Upper lobe of right lung (tissue), 1 donor: ENCODE data around the gene CFAP210. TPM values are rescaled to one million over a fixed set of nuclear protein-coding genes. Genes with fewer than 3 reads are reported as not detected.
"Not testable (repeated sequence)": the region's sequence is repeated elsewhere in the genome, so short reads cannot be mapped to it uniquely, and the experiment has no call there.

Experiments used
- ATAC-seq: fragments of 200-7000 bp; cut with Tn5 transposase; one replicate; pipeline ENCODE4 v1.9.1; 2020; ENCODE audit warnings: mild to moderate bottlenecking, moderate library complexity
- DNase-seq: peaks from one replicate; pipeline ENCODE4 v3.0.0-alpha.2; 2020
- H3K27ac ChIP-seq: fragments of 200-600 bp; one replicate; pipeline ENCODE4 v1.8.0; 2022
- H3K27me3 ChIP-seq: fragments of 200-600 bp; one replicate; pipeline ENCODE4 v1.8.0; 2022; ENCODE audit warnings: mild to moderate bottlenecking
- H3K36me3 ChIP-seq: fragments of 200-600 bp; one replicate; pipeline ENCODE4 v1.8.0; 2022
- H3K4me1 ChIP-seq: fragments of 200-600 bp; one replicate; pipeline ENCODE4 v1.8.0; 2022
- H3K4me3 ChIP-seq: fragments of 200-600 bp; one replicate; pipeline ENCODE4 v1.8.0; 2022; ENCODE audit warnings: mild to moderate bottlenecking
- H3K9me3 ChIP-seq: fragments of 200-600 bp; one replicate; pipeline ENCODE4 v1.8.0; 2022
- CTCF ChIP-seq: fragments of 200-600 bp; IDR thresholded peaks from one replicate; pipeline ENCODE4 v1.8.0; 2022; ENCODE audit warnings: antibody characterized with exemption
- intact Hi-C: fragments of 100-400 bp; cut with DNase I; formaldehyde crosslinking; loops from one replicate; pipeline ENCODE4 v1.11.0; 2022
- total RNA-seq: library from RNA; stranded (reverse); fragmentation: NEBNext Ultra II Directional; extraction: Animal tissue kit (Norgen Biotek cat#: 25700); gene quantifications from one replicate; pipeline ENCODE4 v1.2.1, GENCODE V29; 2021
- donor health status: DM: no; HTN: yes; CAD: no; lungs with severe emphysema.

CFAP210 gene
- total RNA-seq, 1 donor from 2014 or later, result not detected

- Histone ChIP-seq H3K36me3 (peaks cover 67% of the 10 kb centered on the region), H3K27me3 (no peaks in the 10 kb centered on the region), H3K4me3 (no peak overlapping the region), H3K4me1 (no peaks in the 10 kb centered on the region), H3K9me3 (no peaks in the 10 kb centered on the region), H3K27ac (no peak overlapping the region)
- no peak for DNase-seq
- intact Hi-C loops, result no loop called here
- no peak for TF ChIP-seq CTCF
- no peak for ATAC-seq
Observed at GRCh38 chr2:169613876-169614275, 80.3 kb downstream of the CFAP210 start.

GRCh38 chr2:169609264-169609663 lies 84.9 kb downstream of the CFAP210 start:
- H3K4me3 ChIP-seq, result no peak overlapping the region
- peaks cover 98% of the 10 kb centered on the region for H3K36me3 ChIP-seq
- TF ChIP-seq CTCF, result no peak
- no peak for DNase-seq
- no peaks in the 10 kb centered on the region for H3K27me3 ChIP-seq
- intact Hi-C loops, result no loop called here
- no peaks in the 10 kb centered on the region for H3K4me1 ChIP-seq
- H3K9me3 ChIP-seq, result no peaks in the 10 kb centered on the region
- no peak for ATAC-seq
- no peak overlapping the region for H3K27ac ChIP-seq

GRCh38 chr2:169599568-169599967 lies 94.6 kb downstream of the CFAP210 start:
- no peak overlapping the region for H3K4me3 ChIP-seq
- ATAC-seq (no peak), DNase-seq (no peak)
- H3K27me3 ChIP-seq, result no peaks in the 10 kb centered on the region
- peaks cover 17% of the 10 kb centered on the region for H3K36me3 ChIP-seq
- no peaks in the 10 kb centered on the region for H3K4me1 ChIP-seq
- TF ChIP-seq CTCF, result no peak
- intact Hi-C loops, result no loop called here
- no peak overlapping the region for H3K27ac ChIP-seq
- no peaks in the 10 kb centered on the region for H3K9me3 ChIP-seq

- Histone ChIP-seq H3K27ac (no peak overlapping the region), H3K4me1 (no peaks in the 10 kb centered on the region), H3K27me3 (no peaks in the 10 kb centered on the region), H3K4me3 (no peak overlapping the region), H3K36me3 (peaks cover 11% of the 10 kb centered on the region), H3K9me3 (no peaks in the 10 kb centered on the region)
- no peak for ATAC-seq
- no peak for DNase-seq
- intact Hi-C loops, result no loop called here
- no peak for TF ChIP-seq CTCF
Observed at GRCh38 chr2:169598982-169599381, 95.2 kb downstream of the CFAP210 start.

- intact Hi-C loops, H3K27me3 ChIP-seq, H3K27ac ChIP-seq, ATAC-seq, H3K36me3 ChIP-seq, H3K4me3 ChIP-seq, DNase-seq, H3K9me3 ChIP-seq, H3K4me1 ChIP-seq: not testable (repeated sequence)
Observed at GRCh38 chr2:169596546-169596945, 97.7 kb downstream of the CFAP210 start.

Other genes starting within 250 kb of the CFAP210 start
- gene BBS5, start 214.9 kb downstream of the CFAP210 start, total RNA-seq, result 6.0 TPM
- gene KLHL41, start 184.7 kb downstream of the CFAP210 start, total RNA-seq, result 0.61 TPM
- gene FASTKD1, start 120.5 kb downstream of the CFAP210 start, total RNA-seq, result 31.2 TPM
- gene PPIG, start 110.1 kb downstream of the CFAP210 start, total RNA-seq, result 50.5 TPM
- gene PHOSPHO2, start 64 bp upstream of the CFAP210 start, total RNA-seq, result 5.5 TPM
- gene KLHL23, start 39.4 kb upstream of the CFAP210 start, total RNA-seq, result 12.1 TPM
- gene SSB, start 104.5 kb upstream of the CFAP210 start, total RNA-seq, result 70.7 TPM
- gene METTL5, start 130.5 kb upstream of the CFAP210 start, total RNA-seq, result 34.7 TPM
- 42.8 TPM for gene UBR3, start 133.0 kb upstream of the CFAP210 start, total RNA-seq